ENCODE data around the gene SH3BP5L. TPM values are rescaled to one million over a fixed set of nuclear protein-coding genes. Genes with fewer than 3 reads are reported as not detected.

The SH3BP5L gene
- total and polyA plus RNA-seq, 4 donors = 16.4 to 25.5 (median 17.5) TPM

DNA sequence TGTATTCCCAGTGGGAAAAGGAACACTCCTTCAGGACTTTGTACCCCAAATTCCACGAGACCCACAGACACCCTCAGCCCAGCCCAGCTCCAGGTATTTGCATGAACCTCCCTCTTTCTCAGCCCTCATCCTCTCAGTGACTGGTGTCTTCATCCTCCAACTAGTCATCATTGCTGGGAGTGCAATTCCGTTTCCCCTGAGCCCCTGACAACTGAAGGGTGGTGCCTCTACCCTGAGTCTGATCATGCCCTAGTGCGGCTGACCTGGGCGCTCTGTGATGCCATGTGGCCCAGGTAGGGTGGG is 36.9 kb upstream of the SH3BP5L start:
- TF ChIP-seq, protein P1, sequence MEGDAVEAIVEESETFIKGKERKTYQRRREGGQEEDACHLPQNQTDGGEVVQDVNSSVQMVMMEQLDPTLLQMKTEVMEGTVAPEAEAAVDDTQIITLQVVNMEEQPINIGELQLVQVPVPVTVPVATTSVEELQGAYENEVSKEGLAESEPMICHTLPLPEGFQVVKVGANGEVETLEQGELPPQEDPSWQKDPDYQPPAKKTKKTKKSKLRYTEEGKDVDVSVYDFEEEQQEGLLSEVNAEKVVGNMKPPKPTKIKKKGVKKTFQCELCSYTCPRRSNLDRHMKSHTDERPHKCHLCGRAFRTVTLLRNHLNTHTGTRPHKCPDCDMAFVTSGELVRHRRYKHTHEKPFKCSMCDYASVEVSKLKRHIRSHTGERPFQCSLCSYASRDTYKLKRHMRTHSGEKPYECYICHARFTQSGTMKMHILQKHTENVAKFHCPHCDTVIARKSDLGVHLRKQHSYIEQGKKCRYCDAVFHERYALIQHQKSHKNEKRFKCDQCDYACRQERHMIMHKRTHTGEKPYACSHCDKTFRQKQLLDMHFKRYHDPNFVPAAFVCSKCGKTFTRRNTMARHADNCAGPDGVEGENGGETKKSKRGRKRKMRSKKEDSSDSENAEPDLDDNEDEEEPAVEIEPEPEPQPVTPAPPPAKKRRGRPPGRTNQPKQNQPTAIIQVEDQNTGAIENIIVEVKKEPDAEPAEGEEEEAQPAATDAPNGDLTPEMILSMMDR (IDR thresholded peaks at IDR 0.05; ENCODE audit: control extremely low read depth, extremely low read depth) = no peak
- DNase-seq (no peak), ATAC-seq (ENCODE audit: insufficient read depth, low FRiP score) (no peak)
- WGBS, 2 donors = 16% methylated on average over 4 of the region's 4 CpGs
- H3K27ac ChIP-seq (ENCODE audit: low read depth in 1 of 2, low read length in 1 of 2) = peak overlapping the region; percentile 11 to 65
- H3K27me3 ChIP-seq (ENCODE audit: control insufficient read depth in 3 of 3, insufficient read depth in 3 of 3, low read length in 2 of 3) = no peaks in the 10 kb centered on the region
- no peaks in the 10 kb centered on the region for H3K36me3 ChIP-seq (ENCODE audit: control insufficient read depth in 4 of 4, insufficient read depth in 4 of 4, low read length in 4 of 4)
- no peak overlapping the region for H3K4me3 ChIP-seq
- no peaks in the 10 kb centered on the region for H3K9me3 ChIP-seq (ENCODE audit: control insufficient read depth in 4 of 4, insufficient read depth in 3 of 4, low read length in 3 of 4)
- no peak overlapping the region for H3K9ac ChIP-seq (ENCODE audit: insufficient read depth in 1 of 2, low read length in 2 of 2)
- peaks cover 0 to 31% (median 4%) of the 10 kb centered on the region in 5 donors for H3K4me1 ChIP-seq (ENCODE audit: control insufficient read depth in 5 of 5, insufficient read depth in 5 of 5, low read length in 5 of 5)

DNA sequence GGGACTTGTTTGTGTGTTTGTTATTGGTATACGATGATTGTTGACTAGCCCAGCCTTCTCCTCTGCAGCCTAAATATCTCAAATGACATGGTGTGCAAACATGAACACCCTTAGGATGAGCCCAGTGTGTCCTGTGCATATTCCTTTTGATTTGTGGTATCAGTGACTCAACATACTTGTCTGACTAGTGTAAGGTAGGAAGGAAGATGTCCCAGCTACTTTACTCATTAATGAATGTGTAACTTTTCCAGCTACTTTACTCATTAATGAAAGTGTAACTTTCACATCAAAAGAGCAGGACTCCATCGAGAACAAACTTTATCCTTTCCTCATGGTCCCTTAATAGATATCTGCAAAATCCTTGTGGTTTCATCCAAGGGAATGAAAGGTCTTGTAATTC is 35.9 kb upstream of the SH3BP5L start:
- ATAC-seq (ENCODE audit: insufficient read depth, low FRiP score) (no peak), DNase-seq (no peak)
- H3K36me3 ChIP-seq (ENCODE audit: control insufficient read depth in 4 of 4, insufficient read depth in 4 of 4, low read length in 4 of 4) = no peaks in the 10 kb centered on the region
- TF ChIP-seq, protein P1 (IDR thresholded peaks at IDR 0.05; ENCODE audit: control extremely low read depth, extremely low read depth) = no peak
- WGBS, 2 donors = 89 to 95% methylated on average over 2 of the region's 2 CpGs
- no peaks in the 10 kb centered on the region for H3K9me3 ChIP-seq (ENCODE audit: control insufficient read depth in 4 of 4, insufficient read depth in 3 of 4, low read length in 3 of 4)
- H3K4me3 ChIP-seq = no peak overlapping the region
- H3K4me1 ChIP-seq (ENCODE audit: control insufficient read depth in 5 of 5, insufficient read depth in 5 of 5, low read length in 5 of 5) = peaks cover 0 to 35% (median 8%) of the 10 kb centered on the region in 5 donors
- no peak overlapping the region for H3K9ac ChIP-seq (ENCODE audit: insufficient read depth in 1 of 2, low read length in 2 of 2)
- H3K27me3 ChIP-seq (ENCODE audit: control insufficient read depth in 3 of 3, insufficient read depth in 3 of 3, low read length in 2 of 3) = no peaks in the 10 kb centered on the region
- H3K27ac ChIP-seq (ENCODE audit: low read depth in 1 of 2, low read length in 1 of 2) = no peak overlapping the region

DNA sequence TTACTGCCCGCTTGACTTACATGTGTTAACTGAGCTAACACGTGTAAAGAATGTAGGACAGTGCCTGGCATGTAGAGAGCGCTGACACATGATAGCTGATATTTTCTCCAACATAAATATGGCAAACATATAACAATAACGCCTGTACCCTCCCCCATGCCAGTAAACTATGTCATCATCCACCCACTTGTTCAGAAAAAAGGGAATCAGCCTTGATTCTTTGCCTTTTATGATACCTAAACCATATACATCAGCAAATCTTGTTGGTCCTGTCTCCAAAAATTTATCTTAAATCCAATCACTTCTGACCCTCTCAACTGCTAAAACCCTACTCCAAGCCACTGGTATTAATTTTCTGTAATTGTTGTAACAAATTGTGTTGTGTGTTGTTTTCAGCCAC is 34.3 kb upstream of the SH3BP5L start:
- WGBS, 2 donors = 82 to 84% methylated on average over 4 of the region's 4 CpGs
- Histone ChIP-seq H3K27me3 (ENCODE audit: control insufficient read depth in 3 of 3, insufficient read depth in 3 of 3, low read length in 2 of 3) (no peaks in the 10 kb centered on the region), H3K4me3 (no peak overlapping the region), H3K27ac (ENCODE audit: low read depth in 1 of 2, low read length in 1 of 2) (peak overlapping the region in 1 of 2 donors; percentile 89), H3K4me1 (ENCODE audit: control insufficient read depth in 5 of 5, insufficient read depth in 5 of 5, low read length in 5 of 5) (peaks cover 0 to 35% (median 8%) of the 10 kb centered on the region in 5 donors), H3K36me3 (ENCODE audit: control insufficient read depth in 4 of 4, insufficient read depth in 4 of 4, low read length in 4 of 4) (peaks cover 0 to 3% (median 0%) of the 10 kb centered on the region in 4 donors), H3K9ac (ENCODE audit: insufficient read depth in 1 of 2, low read length in 2 of 2) (peak overlapping the region in 1 of 2 donors; percentile 96), H3K9me3 (ENCODE audit: control insufficient read depth in 4 of 4, insufficient read depth in 3 of 4, low read length in 3 of 4) (no peaks in the 10 kb centered on the region)
- ATAC-seq (ENCODE audit: insufficient read depth, low FRiP score) (no peak), DNase-seq (no peak)
- TF ChIP-seq, protein P1 (IDR thresholded peaks at IDR 0.05; ENCODE audit: control extremely low read depth, extremely low read depth) = no peak

Measured in lung (tissue), 12 donors.